PC-3 (cell line): Measurements from ENCODE around the gene ACAT2.

Experiments used
- CTCF ChIP-seq: fragments of 300-600 bp; sonication (generic); conservative IDR thresholded peaks from 2 replicates; pipeline ENCODE4 v1.5.1; 2017; ENCODE audit warnings: antibody characterized with exemption, low read depth, mild to moderate bottlenecking, low read length
- EZH2phosphoT487 ChIP-seq: fragments of 300-600 bp; sonication (generic); IDR thresholded peaks from 2 replicates; pipeline ENCODE4 v1.6.1; 2018; ENCODE audit warnings: mild to moderate bottlenecking, antibody characterized with exemption, low read length, borderline replicate concordance

GRCh38 chr6:159826004-159826403 lies 64.2 kb downstream of the ACAT2 start:
- TF ChIP-seq CTCF (no peak), EZH2phosphoT487 (no peak)
